ENCODE data around the gene SEMA4D.

- TF ChIP-seq, protein P1, sequence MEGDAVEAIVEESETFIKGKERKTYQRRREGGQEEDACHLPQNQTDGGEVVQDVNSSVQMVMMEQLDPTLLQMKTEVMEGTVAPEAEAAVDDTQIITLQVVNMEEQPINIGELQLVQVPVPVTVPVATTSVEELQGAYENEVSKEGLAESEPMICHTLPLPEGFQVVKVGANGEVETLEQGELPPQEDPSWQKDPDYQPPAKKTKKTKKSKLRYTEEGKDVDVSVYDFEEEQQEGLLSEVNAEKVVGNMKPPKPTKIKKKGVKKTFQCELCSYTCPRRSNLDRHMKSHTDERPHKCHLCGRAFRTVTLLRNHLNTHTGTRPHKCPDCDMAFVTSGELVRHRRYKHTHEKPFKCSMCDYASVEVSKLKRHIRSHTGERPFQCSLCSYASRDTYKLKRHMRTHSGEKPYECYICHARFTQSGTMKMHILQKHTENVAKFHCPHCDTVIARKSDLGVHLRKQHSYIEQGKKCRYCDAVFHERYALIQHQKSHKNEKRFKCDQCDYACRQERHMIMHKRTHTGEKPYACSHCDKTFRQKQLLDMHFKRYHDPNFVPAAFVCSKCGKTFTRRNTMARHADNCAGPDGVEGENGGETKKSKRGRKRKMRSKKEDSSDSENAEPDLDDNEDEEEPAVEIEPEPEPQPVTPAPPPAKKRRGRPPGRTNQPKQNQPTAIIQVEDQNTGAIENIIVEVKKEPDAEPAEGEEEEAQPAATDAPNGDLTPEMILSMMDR (conservative IDR thresholded peaks at IDR 0.05; ENCODE audit: low read length), result no peak
- TF ChIP-seq EZH2phosphoT487 (IDR thresholded peaks at IDR 0.05; ENCODE audit: borderline replicate concordance), result no peak
Observed at GRCh38 chr9:89364666-89365531, 133.0 kb downstream of the SEMA4D start.
